Esophagus muscularis mucosa (tissue), 4 donors: ENCODE measurements around the gene MEX3A. TPM values are rescaled to one million over a fixed set of nuclear protein-coding genes. Genes with fewer than 3 reads are reported as not detected.

Experiments
- DNase-seq: peaks from one replicate; pipeline ENCODE4 v3.0.0-alpha.2; 2017; ENCODE audit errors: extremely low spot score
- H3K27ac ChIP-seq, 4 donors: fragments of 200-600 bp; sonication (generic); replicated peaks in 1 of 4; 1 replicate in 3 of 4; 2 replicates in 1 of 4; pipeline ENCODE4 v1.5.1; 2016 to 2019; ENCODE audit warnings: mild to moderate bottlenecking in 1 of 4
- H3K27me3 ChIP-seq, 4 donors: fragments of 200-600 bp; sonication (generic); one replicate each; pipeline versions ENCODE4 v1.5.1 to v1.6.0; 2016 to 2019
- H3K36me3 ChIP-seq, 4 donors: fragments of 200-600 bp; sonication (generic); one replicate each; pipeline ENCODE4 v1.5.1; 2016 to 2019
- H3K4me1 ChIP-seq, 4 donors: fragments of 200-600 bp; sonication (generic); one replicate each; pipeline ENCODE4 v1.5.1; 2016 to 2019
- H3K4me3 ChIP-seq, 4 donors: fragments of 200-600 bp; sonication (generic); 1 replicate in 2 of 4; 2 replicates in 2 of 4; pipeline ENCODE4 v1.5.1; 2016 to 2019; ENCODE audit warnings: mild to moderate bottlenecking in 4 of 4, moderate library complexity in 1 of 4
- H3K9me3 ChIP-seq, 4 donors: fragments of 200-600 bp; sonication (generic); 1 replicate in 3 of 4; 2 replicates in 1 of 4; pipeline ENCODE4 v1.5.1; 2016 to 2019
- EP300 ChIP-seq: sonication (generic); formaldehyde crosslinking; IDR thresholded peaks from one replicate; pipeline ENCODE4 v1.6.1; 2017; ENCODE audit warnings: antibody characterized with exemption
- POLR2A ChIP-seq: fragments of 450-650 bp; IDR thresholded peaks from one replicate; pipeline ENCODE4 v1.6.1; 2017; ENCODE audit warnings: antibody characterized with exemption, moderate library complexity, mild to moderate bottlenecking, low read depth
- POLR2AphosphoS5 ChIP-seq, 2 donors: sonication (generic); formaldehyde crosslinking; IDR thresholded peaks; one replicate each; pipeline ENCODE4 v1.6.1; 2017; ENCODE audit warnings: antibody characterized with exemption in 2 of 2
- WGBS: methylation state at CpG from one replicate; pipeline ENCODE4 v1.1.5; 2018; 5-methylcytosine and 5-hydroxymethylcytosine counted together
- intact Hi-C: fragments of 100-400 bp; cut with DNase I; formaldehyde crosslinking; loops from one replicate; pipeline ENCODE4 v1.15.1; 2023
- total RNA-seq, 4 donors: library from RNA; depleted of rRNA; stranded (reverse); fragments of >200 nt; gene quantifications; one replicate each; pipeline versions ENCODE4 v1.1.0 to v1.2.1, GENCODE V29; 2016
- TF ChIP-seq, protein P1 (sequence below), 3 experiments: fragments of 200-600 bp in 2 of 3; fragments of 450-650 bp in 1 of 3; sonication (generic) in 2 of 3; IDR thresholded peaks; one replicate each; pipeline ENCODE4 v1.5.1; 2017 to 2019; ENCODE audit warnings: antibody characterized with exemption in 3 of 3, mild to moderate bottlenecking in 2 of 3, moderate library complexity in 1 of 3

Gene MEX3A
- total RNA-seq, 4 donors from 2014 or later = under 0.01 to 1.6 (median 0.66) TPM

- no peaks in the 10 kb centered on the region for H3K9me3 ChIP-seq
- no peak for TF ChIP-seq POLR2A
- no peak for TF ChIP-seq POLR2AphosphoS5 (IDR thresholded peaks at IDR 0.05)
- no peak for TF ChIP-seq EP300
- TF ChIP-seq, protein P1, sequence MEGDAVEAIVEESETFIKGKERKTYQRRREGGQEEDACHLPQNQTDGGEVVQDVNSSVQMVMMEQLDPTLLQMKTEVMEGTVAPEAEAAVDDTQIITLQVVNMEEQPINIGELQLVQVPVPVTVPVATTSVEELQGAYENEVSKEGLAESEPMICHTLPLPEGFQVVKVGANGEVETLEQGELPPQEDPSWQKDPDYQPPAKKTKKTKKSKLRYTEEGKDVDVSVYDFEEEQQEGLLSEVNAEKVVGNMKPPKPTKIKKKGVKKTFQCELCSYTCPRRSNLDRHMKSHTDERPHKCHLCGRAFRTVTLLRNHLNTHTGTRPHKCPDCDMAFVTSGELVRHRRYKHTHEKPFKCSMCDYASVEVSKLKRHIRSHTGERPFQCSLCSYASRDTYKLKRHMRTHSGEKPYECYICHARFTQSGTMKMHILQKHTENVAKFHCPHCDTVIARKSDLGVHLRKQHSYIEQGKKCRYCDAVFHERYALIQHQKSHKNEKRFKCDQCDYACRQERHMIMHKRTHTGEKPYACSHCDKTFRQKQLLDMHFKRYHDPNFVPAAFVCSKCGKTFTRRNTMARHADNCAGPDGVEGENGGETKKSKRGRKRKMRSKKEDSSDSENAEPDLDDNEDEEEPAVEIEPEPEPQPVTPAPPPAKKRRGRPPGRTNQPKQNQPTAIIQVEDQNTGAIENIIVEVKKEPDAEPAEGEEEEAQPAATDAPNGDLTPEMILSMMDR (IDR thresholded peaks at IDR 0.05) = no peak
- intact Hi-C loops = no loop called here
- H3K4me1 ChIP-seq = peaks cover 71 to 80% (median 77%) of the 10 kb centered on the region in 4 donors
- H3K27ac ChIP-seq = peak overlapping the region in 3 of 4 donors; percentile 13 to 92 (median 90)
- no peak overlapping the region for H3K4me3 ChIP-seq
- WGBS = 56% methylated on average over 4 of the region's 4 CpGs
- no peaks in the 10 kb centered on the region for H3K36me3 ChIP-seq
- H3K27me3 ChIP-seq = no peaks in the 10 kb centered on the region
- DNase-seq = no peak
Observed at GRCh38 chr1:156100205-156100995, 18.1 kb upstream of the MEX3A start.

DNA sequence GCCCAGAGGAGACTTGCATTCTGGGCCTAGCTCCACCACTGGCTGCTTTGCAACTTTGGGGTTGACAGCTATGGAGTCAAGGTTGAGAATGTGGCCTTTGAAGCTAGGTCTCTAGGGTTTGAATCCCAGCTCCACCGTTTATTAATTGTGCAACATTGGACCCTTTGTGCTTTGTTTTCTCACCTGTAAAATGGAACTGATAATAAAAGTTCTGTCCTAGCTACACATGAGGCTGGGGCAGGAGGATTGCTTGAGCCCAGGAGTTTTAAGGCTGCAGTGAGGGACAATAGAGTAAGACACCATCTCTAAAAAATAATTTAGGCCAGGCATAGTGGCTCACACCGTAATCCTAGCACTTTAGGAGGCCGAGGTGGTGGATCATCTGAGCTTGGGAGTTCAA, 17.0 kb upstream of the MEX3A start:
- 83% methylated on average over 3 of the region's 3 CpGs for WGBS
- intact Hi-C loops = loop anchor here (5.0 kb wide), 1 partner anchor 113 kb away; the partner anchor contains the start of gene PMF1
- H3K27ac ChIP-seq = peak overlapping the region in 3 of 4 donors; percentile 2 to 14 (median 5)
- no peaks in the 10 kb centered on the region for H3K9me3 ChIP-seq
- no peaks in the 10 kb centered on the region for H3K27me3 ChIP-seq
- H3K4me3 ChIP-seq = no peak overlapping the region
- H3K36me3 ChIP-seq = no peaks in the 10 kb centered on the region
- TF ChIP-seq EP300 (no peak), POLR2AphosphoS5 (IDR thresholded peaks at IDR 0.05) (no peak), POLR2A (no peak)
- TF ChIP-seq, protein P1 (IDR thresholded peaks at IDR 0.05) = no peak
- peaks cover 59 to 69% (median 67%) of the 10 kb centered on the region in 4 donors for H3K4me1 ChIP-seq
- no peak for DNase-seq

DNA sequence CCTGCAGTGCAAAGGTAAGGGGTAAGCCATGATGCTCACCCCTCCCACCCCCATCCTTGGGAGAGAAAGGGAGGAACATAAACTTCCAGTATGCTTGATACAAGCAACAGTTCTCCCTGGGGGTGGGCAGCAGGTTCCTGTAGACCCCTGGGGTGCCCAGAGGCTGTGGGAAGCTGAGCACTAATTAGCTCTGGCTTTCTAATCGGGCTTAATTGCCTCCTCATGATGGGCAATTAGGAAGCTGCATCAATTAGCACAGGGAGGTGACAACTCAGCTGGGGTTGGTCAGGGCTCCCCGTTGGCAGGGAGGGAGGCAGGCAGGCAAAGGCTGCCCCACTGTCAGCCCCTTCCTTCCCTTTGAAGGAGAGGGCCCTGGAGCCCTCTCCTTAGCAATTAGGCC, 16.5 kb upstream of the MEX3A start:
- Histone ChIP-seq H3K27ac (peak overlapping the region in 3 of 4 donors; percentile 2 to 83 (median 14)), H3K36me3 (no peaks in the 10 kb centered on the region), H3K27me3 (no peaks in the 10 kb centered on the region), H3K9me3 (no peaks in the 10 kb centered on the region), H3K4me3 (no peak overlapping the region), H3K4me1 (peaks cover 55 to 64% (median 62%) of the 10 kb centered on the region in 4 donors)
- WGBS = 71% methylated on average over 1 of the region's 2 CpGs
- intact Hi-C loops = loop anchor here (5.0 kb wide), 1 partner anchor 114 kb away; the partner anchor contains the start of gene PMF1
- TF ChIP-seq, protein P1 (IDR thresholded peaks at IDR 0.05) = no peak
- no peak for TF ChIP-seq EP300
- DNase-seq = no peak

DNA sequence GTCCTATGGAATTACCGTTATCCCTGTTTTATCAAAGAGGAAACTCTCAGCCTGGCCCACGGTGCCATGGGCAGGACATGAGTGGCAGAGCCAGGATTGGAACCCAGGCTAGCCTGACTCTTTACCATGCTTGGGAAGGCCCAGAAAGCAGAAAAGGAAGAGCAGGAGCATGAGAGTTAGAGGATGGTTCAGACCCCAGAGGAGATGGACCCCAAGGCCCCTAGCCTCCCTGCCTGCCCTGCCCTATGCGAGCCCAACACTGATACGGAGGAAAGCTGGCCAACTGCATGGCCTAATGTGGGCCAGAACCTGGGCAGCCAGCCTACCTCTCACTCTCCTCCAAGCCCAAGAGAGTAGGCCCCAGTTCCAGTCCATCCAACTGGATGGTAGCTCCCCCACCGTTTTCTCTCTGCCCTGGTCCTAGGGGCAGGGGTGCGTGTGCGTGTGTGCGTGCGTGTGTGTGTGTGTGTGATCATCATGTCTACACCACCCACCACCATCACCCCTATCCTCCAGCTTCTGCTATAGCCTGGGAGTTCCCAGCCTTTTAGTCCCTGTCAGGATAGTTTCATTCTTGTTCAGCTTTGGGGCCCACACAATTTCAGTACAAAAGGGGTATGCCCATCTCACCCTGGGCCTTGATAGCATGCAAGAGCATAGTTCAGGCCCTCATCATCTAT, 15.4 kb upstream of the MEX3A start:
- Histone ChIP-seq H3K4me3 (no peak overlapping the region), H3K36me3 (no peaks in the 10 kb centered on the region), H3K4me1 (peaks cover 43 to 52% (median 50%) of the 10 kb centered on the region in 4 donors), H3K27me3 (no peaks in the 10 kb centered on the region), H3K27ac (peak overlapping the region; percentile 78 to 86 (median 84)), H3K9me3 (no peaks in the 10 kb centered on the region)
- TF ChIP-seq POLR2AphosphoS5 (IDR thresholded peaks at IDR 0.05) (no peak), POLR2A (no peak), EP300 (no peak)
- TF ChIP-seq, protein P1 (IDR thresholded peaks at IDR 0.05) = no peak
- intact Hi-C loops = loop anchor here (5.0 kb wide), 1 partner anchor 115 kb away; the partner anchor contains the start of gene PMF1
- no peak for DNase-seq
- WGBS = 83% methylated on average over 9 of the region's 9 CpGs
